Measurements from ENCODE around the gene TFEB.

The TFEB gene

GRCh38 chr6:41687501-41688175, 47.8 kb downstream of the TFEB start:
- DNase-seq: no peak

DNA sequence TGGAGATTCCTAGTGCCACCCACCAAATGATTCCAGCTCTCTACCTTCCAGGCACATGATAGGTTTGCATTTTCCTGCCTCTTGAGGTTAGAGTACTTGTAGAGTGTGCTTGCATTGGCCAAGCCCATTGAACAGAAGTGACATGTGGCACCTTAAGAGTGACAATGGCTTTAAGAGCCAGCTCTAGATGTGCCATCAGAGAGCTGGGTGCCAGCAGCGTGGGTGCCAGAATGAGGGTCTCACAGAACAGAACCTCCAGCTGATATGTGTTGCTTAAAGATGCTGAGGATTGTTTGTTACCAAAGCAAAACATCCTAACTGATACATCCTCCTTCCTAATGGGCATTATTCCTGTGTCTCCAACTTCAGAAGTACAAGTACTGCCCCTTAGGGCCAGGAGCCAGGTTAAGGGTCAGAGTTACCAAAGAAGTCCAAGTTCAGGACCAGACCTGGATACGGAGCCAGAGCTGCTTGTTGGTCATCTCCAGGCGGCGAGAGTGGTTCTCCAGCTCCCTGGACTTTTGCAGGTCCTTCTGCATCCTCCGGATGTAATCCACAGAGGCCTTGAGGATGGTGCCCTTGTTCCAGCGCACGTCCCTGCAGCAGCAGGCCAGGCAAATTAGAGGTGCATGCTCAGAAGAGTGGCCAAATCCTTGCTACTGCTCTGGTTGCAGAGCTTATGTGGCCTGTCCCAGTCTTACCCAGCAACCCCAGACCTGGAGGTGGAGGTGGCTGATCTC, 49.6 kb downstream of the TFEB start:
- no peak for DNase-seq

- no peak for DNase-seq
Measured at GRCh38 chr6:41684311-41685180, 50.9 kb downstream of the TFEB start.

DNA sequence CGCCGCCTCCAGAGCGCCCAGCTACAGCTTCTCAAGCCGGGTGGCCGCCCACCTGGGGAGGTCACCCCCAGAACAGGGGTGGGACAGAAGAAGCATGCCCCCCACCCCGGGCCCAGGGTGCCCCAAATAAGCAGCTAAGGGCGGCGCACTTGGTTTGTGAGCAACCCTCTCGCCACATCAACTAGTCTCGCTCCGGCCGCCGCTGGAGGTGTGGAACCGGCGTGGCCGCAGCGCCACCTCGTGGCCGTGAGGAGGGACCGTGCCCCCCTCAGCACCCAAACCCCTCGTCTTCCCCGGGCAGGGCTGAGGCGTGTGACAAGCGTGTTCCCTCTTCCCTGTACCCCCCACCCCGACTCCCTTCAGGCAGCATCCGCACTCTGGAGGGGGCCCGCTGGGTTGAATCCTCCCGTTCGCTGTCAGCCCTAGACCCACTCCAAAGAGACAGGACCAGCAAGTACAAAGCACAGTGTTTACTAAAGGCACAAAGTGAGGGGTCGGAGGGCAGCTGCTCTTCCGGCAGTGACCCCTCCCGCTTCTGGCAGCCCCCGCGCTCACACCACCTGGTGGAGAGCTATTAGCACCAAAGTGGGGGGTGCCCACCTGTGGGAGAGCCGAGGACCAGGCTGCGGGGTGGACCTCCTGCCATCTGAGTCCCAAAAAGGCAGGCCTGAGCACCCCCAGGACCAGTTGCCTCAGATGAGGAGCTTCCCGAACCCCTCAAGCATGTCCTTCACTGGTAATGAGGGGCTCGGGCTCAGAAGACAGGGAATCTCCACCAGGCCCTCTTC, 51.7 kb downstream of the TFEB start:
- DNase-seq: peak; percentile 81

DNA sequence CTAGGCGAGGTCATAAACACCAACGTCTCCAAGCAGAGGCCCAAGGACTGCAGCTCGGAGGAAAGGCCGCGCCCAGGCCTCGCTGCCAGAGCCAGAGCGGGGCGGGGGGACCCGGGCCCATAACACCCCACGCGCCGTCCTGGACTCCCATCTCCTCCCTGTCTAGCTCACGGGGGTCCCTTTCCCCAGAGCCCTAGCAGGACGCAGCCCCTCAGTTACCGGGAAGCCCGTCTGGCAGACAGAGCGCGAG, 52.2 kb downstream of the TFEB start:
- no peak for DNase-seq

- DNase-seq: peak; percentile 15
Measured at GRCh38 chr6:41682497-41683272, 52.7 kb downstream of the TFEB start.

DNA sequence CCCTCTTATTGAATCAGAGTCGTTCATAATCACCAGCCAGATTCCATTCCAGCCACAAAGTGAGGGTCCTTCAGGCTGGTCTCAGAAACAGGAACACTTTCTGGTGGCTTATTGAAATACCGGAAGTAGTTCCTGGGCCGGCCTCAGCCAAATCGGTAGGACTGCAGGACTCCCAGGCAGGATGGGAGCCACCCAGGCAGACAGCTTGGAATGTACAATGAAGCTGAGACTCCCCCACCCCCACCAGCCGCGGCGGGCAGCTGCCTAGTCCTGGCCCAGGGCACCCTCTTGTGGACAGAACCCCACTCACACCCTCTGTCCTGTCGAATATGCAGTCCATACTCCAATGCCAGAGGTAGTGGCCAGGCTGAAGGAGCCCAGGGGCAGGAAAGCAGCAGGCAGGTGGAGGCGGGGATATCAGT, 53.3 kb downstream of the TFEB start:
- DNase-seq: peak; percentile 72

DNA sequence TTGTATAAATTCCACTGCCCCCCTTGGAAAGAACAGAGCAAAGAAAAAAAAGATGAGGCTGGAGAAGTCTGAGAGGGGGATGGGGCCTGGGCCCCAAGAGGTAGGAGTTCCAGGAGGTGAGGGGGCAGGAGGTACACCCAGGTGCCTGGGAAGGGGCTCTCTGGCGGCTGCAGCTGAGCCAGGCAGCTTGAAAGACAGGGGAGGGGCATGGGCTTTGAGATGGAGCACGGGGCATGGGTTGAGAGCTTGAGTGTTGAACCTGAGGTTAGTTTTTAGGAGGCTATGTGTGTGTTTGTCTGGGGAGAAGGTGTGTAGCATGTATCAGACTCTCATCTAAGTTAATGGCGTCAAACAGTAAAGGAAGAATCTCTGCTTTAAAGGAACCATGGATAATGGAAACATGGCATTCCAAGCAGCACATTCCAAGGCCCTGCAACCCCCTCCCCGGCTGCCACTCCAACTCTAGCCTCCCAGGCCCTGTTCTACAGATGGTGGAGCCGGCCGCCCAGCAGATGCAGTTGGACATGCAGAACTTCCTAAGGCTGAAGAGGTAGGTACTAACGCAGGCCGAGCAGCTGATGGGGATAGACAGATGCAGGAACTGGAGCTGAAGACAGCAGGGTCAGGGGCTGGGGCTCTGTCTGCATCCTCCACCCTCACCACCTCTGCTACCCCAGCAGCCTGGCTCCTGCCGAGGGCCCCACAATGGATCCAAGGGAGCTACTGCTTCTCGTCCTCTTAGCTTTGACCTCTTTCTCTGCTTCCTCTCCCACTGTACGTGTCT, 55.0 kb downstream of the TFEB start:
- no peak for DNase-seq

DNA sequence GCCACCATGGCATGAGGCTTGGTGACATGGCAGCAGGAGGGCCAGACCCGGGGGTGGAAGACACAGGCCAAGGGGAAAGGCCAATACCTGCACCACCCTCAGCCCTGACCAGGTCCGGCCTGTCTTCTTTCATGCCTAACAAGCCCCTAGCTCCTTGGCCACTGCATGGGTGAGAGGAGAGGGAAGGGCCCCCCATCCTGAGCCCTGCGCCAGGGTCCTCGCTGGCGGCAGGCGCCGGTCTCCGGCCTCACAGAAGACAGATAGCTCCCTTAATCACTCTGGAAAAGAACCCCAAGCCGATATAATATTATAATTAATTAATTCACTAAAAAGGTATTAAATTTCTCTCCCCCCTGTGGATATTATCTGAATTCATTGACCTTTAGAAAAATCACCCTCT, 55.7 kb downstream of the TFEB start:
- no peak for DNase-seq

DNA sequence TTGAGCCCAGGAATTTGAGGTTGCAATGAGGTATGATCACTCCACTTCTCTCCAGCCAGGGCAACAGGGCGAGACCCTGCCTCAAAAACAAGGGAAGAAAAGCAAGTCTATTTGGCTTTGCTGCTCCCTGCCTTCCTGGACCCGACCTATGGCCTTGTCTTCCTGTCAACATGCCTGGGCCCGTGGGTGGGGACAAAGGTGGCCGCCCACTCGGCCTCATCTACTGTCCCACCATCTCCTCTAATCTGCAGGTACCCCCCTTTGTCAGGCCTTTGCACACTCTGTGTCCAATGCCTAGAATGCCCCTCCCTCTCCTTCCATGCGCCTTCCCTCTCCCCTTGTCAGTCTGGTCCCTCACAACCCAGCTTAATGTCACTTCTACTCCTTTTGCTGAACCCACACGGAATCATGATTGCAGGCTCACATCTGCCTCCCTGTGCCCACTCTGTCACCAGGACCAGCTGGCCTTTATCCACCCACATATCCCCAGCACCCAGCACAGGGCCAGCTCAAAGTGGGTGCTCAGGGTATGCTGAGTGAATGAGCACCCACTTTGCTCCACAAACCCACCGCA, 56.8 kb downstream of the TFEB start:
- no peak for DNase-seq

DNA sequence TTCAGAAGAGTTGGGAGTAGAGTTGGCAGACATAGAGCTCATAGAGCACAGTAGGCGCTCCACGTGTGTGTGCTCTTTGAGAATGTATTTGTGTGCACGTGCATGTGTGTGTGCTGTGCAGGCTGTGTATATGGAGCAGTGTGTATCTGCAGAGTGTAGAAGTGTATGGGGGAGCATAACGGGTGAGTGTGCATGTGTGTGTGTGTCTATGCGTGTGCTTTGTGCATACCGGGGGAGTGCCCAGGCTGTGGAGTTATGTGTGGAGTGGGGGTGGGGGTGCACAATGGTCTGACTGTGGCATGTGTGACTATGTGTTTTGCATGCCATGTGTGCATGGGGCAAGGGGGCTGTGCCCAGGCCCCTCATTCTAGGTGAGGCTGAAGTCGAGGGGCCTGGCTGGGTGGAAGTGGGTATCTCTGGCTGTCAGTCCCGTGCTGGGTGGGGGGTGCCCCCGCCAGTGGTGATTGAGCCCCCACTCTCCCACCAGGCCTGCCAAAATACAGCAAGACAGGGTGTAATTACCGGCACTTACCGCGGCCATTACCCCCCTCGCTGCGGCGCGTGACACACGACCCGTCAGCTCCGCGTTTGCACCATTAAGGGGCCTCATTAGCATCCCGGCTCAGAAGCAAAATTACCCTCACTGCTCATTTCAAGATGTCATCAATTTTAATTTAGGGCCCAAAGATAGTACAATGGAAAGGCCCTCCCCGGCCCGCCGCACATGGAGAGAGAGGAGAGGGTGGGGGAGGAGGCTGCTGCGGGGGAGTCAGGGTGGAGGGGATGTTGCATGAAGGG, 58.1 kb downstream of the TFEB start:
- DNase-seq: no peak

GRCh38 chr6:41676431-41676830, 59.0 kb downstream of the TFEB start:
- no peak for DNase-seq

DNA sequence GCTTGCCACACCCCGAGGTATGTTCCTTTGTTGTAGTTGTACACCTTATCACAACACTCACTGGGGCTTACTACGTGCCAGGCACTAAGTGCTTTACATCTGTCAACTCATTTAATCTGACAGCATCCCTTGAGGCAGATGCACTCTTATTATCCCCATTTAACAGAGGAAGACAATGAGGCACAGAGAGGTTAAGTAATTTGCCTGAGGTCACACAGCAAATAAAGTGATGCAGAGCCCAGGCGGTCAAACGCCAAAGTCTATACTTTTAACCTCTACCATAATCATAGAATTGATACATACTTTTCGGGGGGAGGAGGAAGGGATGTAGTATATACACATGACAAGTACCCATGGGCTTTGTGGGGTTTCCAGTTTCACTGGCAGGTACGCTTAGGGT, 59.4 kb downstream of the TFEB start:
- no peak for DNase-seq

DNA sequence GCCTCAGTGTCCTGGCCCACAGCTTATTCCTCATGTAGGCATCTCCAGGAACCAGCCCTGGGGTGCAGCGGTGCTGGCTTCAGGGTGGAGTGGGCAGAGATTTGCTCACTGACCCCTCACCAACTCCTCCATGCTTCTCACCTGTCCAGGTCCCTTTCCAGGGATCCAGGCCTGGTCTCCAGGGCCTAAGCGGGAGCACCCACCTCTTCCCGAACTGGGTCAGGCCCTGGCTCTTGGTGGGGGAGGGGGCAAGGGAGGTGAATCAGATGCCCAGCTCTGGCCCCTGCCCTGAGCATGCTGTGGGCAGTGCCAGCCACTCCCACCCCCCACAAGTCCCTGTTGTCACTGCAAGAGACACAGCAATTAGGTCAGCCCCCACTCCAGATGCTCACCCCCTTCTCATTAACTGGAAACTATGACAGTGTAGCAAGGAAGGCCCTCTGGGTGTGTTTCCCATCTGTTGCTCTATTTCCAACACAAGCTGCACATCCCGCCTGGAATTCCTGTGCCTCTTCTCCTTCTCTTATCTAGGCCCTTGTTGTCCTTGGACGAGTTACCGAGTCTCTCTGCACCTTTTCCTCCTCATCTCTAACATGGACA, 60.1 kb downstream of the TFEB start:
- DNase-seq: no peak

DNA sequence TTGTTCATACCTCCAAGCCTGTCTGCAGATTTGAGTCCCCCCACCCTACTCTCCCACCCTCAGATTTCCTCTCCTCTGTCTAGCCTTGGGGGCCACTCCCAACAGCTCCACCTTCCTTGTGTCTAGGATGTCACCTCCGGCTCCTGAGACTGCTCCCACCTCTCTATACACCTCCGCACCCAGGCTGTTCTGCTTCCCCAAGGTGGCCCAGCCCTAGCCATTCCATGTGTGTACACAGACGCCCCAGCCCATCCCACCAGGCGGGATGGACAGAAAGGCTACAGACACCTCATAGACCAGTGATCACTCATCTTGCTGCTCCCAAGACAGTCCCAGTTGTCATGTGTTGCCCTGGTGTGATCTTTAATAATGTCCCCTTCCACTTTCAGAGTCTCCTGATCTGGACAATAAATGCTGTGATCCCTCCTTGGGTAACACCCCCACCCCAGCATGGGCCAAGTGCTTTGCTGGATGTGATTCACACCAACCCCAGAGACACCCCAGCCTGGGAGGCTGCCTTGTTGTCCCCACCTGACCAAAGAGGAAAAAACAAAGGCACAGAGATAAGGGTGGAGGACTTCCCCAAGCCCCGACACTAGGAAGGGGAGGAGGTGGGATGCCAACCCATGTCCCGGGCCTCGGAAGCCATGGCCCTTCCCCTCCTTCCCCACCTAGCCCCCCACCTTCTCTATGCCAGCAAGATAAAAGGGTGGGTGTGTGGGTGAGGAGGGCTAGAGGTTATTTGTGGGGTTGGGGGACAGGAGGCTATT, 61.0 kb downstream of the TFEB start:
- no peak for DNase-seq

- no peak for DNase-seq
Measured at GRCh38 chr6:41673704-41674000, 61.8 kb downstream of the TFEB start.

- DNase-seq: no peak
Measured at GRCh38 chr6:41672816-41673703, 62.3 kb downstream of the TFEB start.

DNA sequence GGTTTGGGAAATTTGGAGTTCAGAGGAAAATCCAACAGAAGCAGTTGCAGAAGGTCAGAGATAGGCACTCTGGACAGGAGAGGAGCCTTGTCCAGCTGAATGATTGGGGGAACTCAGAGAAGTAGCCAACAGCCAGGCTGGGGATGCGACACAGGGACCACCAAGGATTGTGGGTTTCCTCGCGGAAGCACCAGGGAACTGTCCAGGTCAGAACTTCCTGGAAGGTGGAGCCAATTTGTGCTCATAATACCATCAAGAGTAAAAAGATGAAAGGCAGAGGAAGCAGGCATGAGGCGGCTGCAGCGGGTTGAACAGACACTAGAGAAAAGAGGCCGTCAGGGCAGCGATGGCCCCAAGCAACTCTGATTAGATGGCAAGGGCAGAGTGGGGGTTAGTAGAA, 63.4 kb downstream of the TFEB start:
- no peak for DNase-seq

All from stimulated activated CD4-positive, alpha-beta T cell treated with anti-CD3 and anti-CD28 coated beads, Interleukin-12 subunit alpha, Interleukin-12 subunit beta, amount 100 ng/mL, for 4 hours (primary cell).